Esophagus squamous epithelium (tissue), 5 donors: Measurements from ENCODE around the gene CC2D2A. TPM values are rescaled to one million over a fixed set of nuclear protein-coding genes. Genes with fewer than 3 reads are reported as not detected.
"Not testable (repeated sequence)": the region's sequence is repeated elsewhere in the genome, so short reads cannot be mapped to it uniquely, and the experiment has no call there.

Experiments used
- DNase-seq: peaks from one replicate; lab custom pipeline; 2025; lab: John Stamatoyannopoulos, UW
- H3K27ac ChIP-seq, 4 donors: fragments of 200-600 bp; sonication (generic); one replicate each; pipeline ENCODE4 v1.5.1; 2016 to 2019; ENCODE audit warnings: mild to moderate bottlenecking in 1 of 4
- H3K27me3 ChIP-seq, 4 donors: fragments of 200-600 bp; sonication (generic); 1 replicate in 3 of 4; 2 replicates in 1 of 4; pipeline versions ENCODE4 v1.5.1 to v1.6.0; 2017 to 2021; ENCODE audit warnings: antibody characterized with exemption in 1 of 4
- H3K36me3 ChIP-seq, 3 donors: fragments of 200-600 bp; sonication (generic); one replicate each; pipeline ENCODE4 v1.5.1; 2016 to 2019
- H3K4me1 ChIP-seq, 3 donors: fragments of 200-600 bp; sonication (generic); one replicate each; pipeline ENCODE4 v1.5.1; 2017 to 2019
- H3K4me3 ChIP-seq, 4 donors: fragments of 200-600 bp; sonication (generic); 1 replicate in 3 of 4; 2 replicates in 1 of 4; pipeline ENCODE4 v1.5.1; 2016 to 2019; ENCODE audit warnings: mild to moderate bottlenecking in 2 of 4, moderate library complexity in 1 of 4
- H3K9me3 ChIP-seq, 3 donors: fragments of 200-600 bp; sonication (generic); one replicate each; pipeline ENCODE4 v1.5.1; 2016 to 2019
- CTCF ChIP-seq, 6 experiments: fragments of 450-650 bp in 4 of 6; fragments of 200-600 bp in 2 of 6; sonication (generic) in 2 of 6; IDR thresholded peaks; one replicate each; pipeline ENCODE4 v1.5.1; 2016 to 2019; ENCODE audit warnings: antibody characterized with exemption in 6 of 6, mild to moderate bottlenecking in 4 of 6, moderate library complexity in 4 of 6
- POLR2A ChIP-seq, 4 donors: fragments of 450-650 bp; IDR thresholded peaks; one replicate each; pipeline ENCODE4 v1.6.1; 2017; ENCODE audit warnings: antibody characterized with exemption in 4 of 4, mild to moderate bottlenecking in 4 of 4, moderate library complexity in 3 of 4
- WGBS, 2 donors: methylation state at CpG; one replicate each; pipeline ENCODE4 v1.1.5; 2018; 5-methylcytosine and 5-hydroxymethylcytosine counted together
- intact Hi-C: fragments of 100-400 bp; cut with DNase I; formaldehyde crosslinking; loops from one replicate; pipeline ENCODE4 v1.15.0; 2022
- total RNA-seq, 4 donors: library from RNA; depleted of rRNA; stranded (reverse); fragments of >200 nt; gene quantifications; one replicate each; pipeline ENCODE4 v1.1.0, GENCODE V29; 2016
- donor health status: DM: yes; HTN: yes; CAD: no.

CC2D2A gene
- total RNA-seq, 4 donors from 2014 or later: 2.1 to 9.0 (median 6.4) TPM

GRCh38 chr4:15516494-15516893 lies 46.8 kb downstream of the CC2D2A start:
- no peak for DNase-seq
- WGBS, 2 donors: 91 to 95% methylated on average over 3 of the region's 3 CpGs
- no peaks in the 10 kb centered on the region for H3K27me3 ChIP-seq
- no peak overlapping the region for H3K27ac ChIP-seq
- intact Hi-C loops: no loop called here
- H3K9me3 ChIP-seq: no peaks in the 10 kb centered on the region
- TF ChIP-seq CTCF (IDR thresholded peaks at IDR 0.05) (no peak), POLR2A (IDR thresholded peaks at IDR 0.05) (no peak)
- peaks cover 0 to 69% (median 5%) of the 10 kb centered on the region in 3 donors for H3K36me3 ChIP-seq
- H3K4me1 ChIP-seq: no peaks in the 10 kb centered on the region
- no peak overlapping the region for H3K4me3 ChIP-seq

- H3K27me3 ChIP-seq, H3K27ac ChIP-seq, H3K4me1 ChIP-seq, H3K4me3 ChIP-seq, H3K9me3 ChIP-seq, DNase-seq, intact Hi-C loops: not testable (repeated sequence)
- H3K36me3 ChIP-seq: peaks cover 0 to 57% (median 5%) of the 10 kb centered on the region in 3 donors
- 88 to 93% methylated on average over 2 to 4 of the region's 4 CpGs for WGBS, 2 donors
Measured at GRCh38 chr4:15517681-15518080, 48.0 kb downstream of the CC2D2A start.

- TF ChIP-seq POLR2A (IDR thresholded peaks at IDR 0.05): no peak
- TF ChIP-seq CTCF (IDR thresholded peaks at IDR 0.05): no peak
- DNase-seq: no peak
- H3K27me3 ChIP-seq: no peaks in the 10 kb centered on the region
- no peak overlapping the region for H3K27ac ChIP-seq
- 77 to 85% methylated on average over 4 of the region's 4 CpGs for WGBS, 2 donors
- peaks cover 0 to 33% (median 5%) of the 10 kb centered on the region in 3 donors for H3K36me3 ChIP-seq
- no peaks in the 10 kb centered on the region for H3K4me1 ChIP-seq
- no peaks in the 10 kb centered on the region for H3K9me3 ChIP-seq
- intact Hi-C loops: no loop called here
- no peak overlapping the region for H3K4me3 ChIP-seq
Measured at GRCh38 chr4:15521442-15522039, 51.9 kb downstream of the CC2D2A start.

GRCh38 chr4:15525080-15525479 lies 55.4 kb downstream of the CC2D2A start:
- TF ChIP-seq CTCF (IDR thresholded peaks at IDR 0.05) (no peak), POLR2A (IDR thresholded peaks at IDR 0.05) (no peak)
- Histone ChIP-seq H3K4me1 (no peaks in the 10 kb centered on the region), H3K27ac (peak overlapping the region in 2 of 4 donors; percentile 2 to 43), H3K27me3 (no peaks in the 10 kb centered on the region), H3K9me3 (no peaks in the 10 kb centered on the region), H3K36me3 (peaks cover 0 to 18% (median 0%) of the 10 kb centered on the region in 3 donors), H3K4me3 (no peak overlapping the region)
- 29 to 56% methylated on average over 2 of the region's 2 CpGs for WGBS, 2 donors
- intact Hi-C loops: no loop called here
- no peak for DNase-seq

GRCh38 chr4:15526924-15527592 lies 57.4 kb downstream of the CC2D2A start:
- 87 to 91% methylated on average over 4 of the region's 4 CpGs for WGBS, 2 donors
- Histone ChIP-seq H3K27me3 (no peaks in the 10 kb centered on the region), H3K4me1 (no peaks in the 10 kb centered on the region), H3K27ac (no peak overlapping the region), H3K9me3 (no peaks in the 10 kb centered on the region), H3K4me3 (no peak overlapping the region), H3K36me3 (peaks cover 0 to 27% (median 0%) of the 10 kb centered on the region in 3 donors)
- no peak for DNase-seq
- TF ChIP-seq POLR2A (IDR thresholded peaks at IDR 0.05): no peak
- TF ChIP-seq CTCF (IDR thresholded peaks at IDR 0.05): no peak
- intact Hi-C loops: no loop called here
